GM12878 (cell line): ENCODE results near the gene S100A9. TPM values are rescaled to one million over a fixed set of nuclear protein-coding genes. Genes with fewer than 3 reads are reported as not detected.

ENCODE experiments used
- ATAC-seq: fragments of 200-7000 bp; cut with Tn5 transposase; 3 replicates; pipeline ENCODE4 v1.9.1; 2020; ENCODE audit warnings: mild to moderate bottlenecking, moderate library complexity
- BruUV-seq: library from RNA; stranded (reverse); fragments of 400-500 nt; replicated peaks from 2 replicates; lab custom pipeline; 2021; lab: Mats Ljungman, UMichigan
- CTCF ChIA-PET: fragments of 300-600 bp; sonication (Branson Sonifier 250); formaldehyde crosslinking; extraction: SDS; loops from one replicate; lab custom pipeline; 2021; ENCODE audit warnings: inconsistent platforms; lab: Yijun Ruan, JAX
- POLR2A ChIA-PET: fragments of 350-600 bp; formaldehyde crosslinking; extraction: SDS; loops from one replicate; lab custom pipeline; 2021; ENCODE audit warnings: inconsistent platforms; lab: Charles Lee
- RAD21 ChIA-PET: fragments of 300-600 bp; sonication (Branson Sonifier 250); formaldehyde crosslinking; loops from one replicate; lab custom pipeline; 2023; ENCODE audit warnings: antibody characterized with exemption; ENCODE audit not compliant: unreplicated experiment; lab: Charles Lee
- SMC1A ChIA-PET: fragments of 300-600 bp; sonication (Branson Sonifier 250); formaldehyde crosslinking; loops from one replicate; lab custom pipeline; 2023; ENCODE audit not compliant: unreplicated experiment, uncharacterized antibody; lab: Charles Lee
- DNase-seq: peaks from one replicate; pipeline ENCODE4 v3.0.0-alpha.2; 2011; ENCODE audit warnings: low read depth, low spot score
- FAIRE-seq: peaks from 3 replicates; lab custom pipeline; 2011; peaks lifted over from hg19 to GRCh38; lab: Jason Lieb, UNC
- H2AFZ ChIP-seq: 2 replicates; pipeline ENCODE4 v1.6.0; 2011; ENCODE audit warnings: low read depth, low read length, control low read depth; ENCODE audit not compliant: control insufficient read depth
- H3K27ac ChIP-seq: 2 replicates; pipeline ENCODE4 v1.5.1; 2011; ENCODE audit warnings: control low read depth; ENCODE audit not compliant: control insufficient read depth, insufficient read depth
- H3K27me3 ChIP-seq, 2 experiments: replicated peaks in 1 of 2; 2 replicates each; pipeline versions ENCODE4 v1.6.0 to v1.6.1; 2011; ENCODE audit warnings: low read length in 1 of 2; ENCODE audit not compliant: control insufficient read depth in 2 of 2, insufficient read depth in 2 of 2
- H3K36me3 ChIP-seq, 2 experiments: 2 replicates each; pipeline ENCODE4 v1.5.1; 2011; ENCODE audit warnings: low read length in 1 of 2; ENCODE audit not compliant: control insufficient read depth in 2 of 2, insufficient read depth in 2 of 2
- H3K4me1 ChIP-seq: 2 replicates; pipeline ENCODE4 v1.6.1; 2011; ENCODE audit warnings: mild to moderate bottlenecking, low read length, moderate library complexity, mixed read lengths; ENCODE audit not compliant: control insufficient read depth, insufficient read depth
- H3K4me2 ChIP-seq: 2 replicates; pipeline ENCODE4 v1.6.0; 2011; ENCODE audit warnings: control low read depth; ENCODE audit not compliant: control insufficient read depth, insufficient read depth
- H3K4me3 ChIP-seq: fragments of 200-600 bp; sonication (generic); 2 replicates; pipeline ENCODE4 v1.5.1; 2016
- H3K79me2 ChIP-seq: 2 replicates; pipeline ENCODE4 v1.6.0; 2011; ENCODE audit warnings: low read length; ENCODE audit not compliant: control insufficient read depth, insufficient read depth
- H3K9ac ChIP-seq: 2 replicates; pipeline ENCODE4 v1.8.0; 2011; ENCODE audit warnings: low read length, control low read depth, mixed read lengths; ENCODE audit not compliant: control insufficient read depth, insufficient read depth
- H3K9me3 ChIP-seq: replicated peaks from 3 replicates; pipeline ENCODE4 v1.5.1; 2011; ENCODE audit warnings: mild to moderate bottlenecking, low read length; ENCODE audit not compliant: control insufficient read depth, insufficient read depth
- H4K20me1 ChIP-seq: 2 replicates; pipeline ENCODE4 v1.6.0; 2011; ENCODE audit not compliant: control insufficient read depth, insufficient read depth
- CUX1 ChIP-seq: IDR thresholded peaks from 2 replicates; pipeline ENCODE4 v1.6.1; 2012; ENCODE audit warnings: improper control_type of control experiment, low read depth, low read length; ENCODE audit not compliant: insufficient replicate concordance
- HDAC2 ChIP-seq: fragments of 200-600 bp; sonication (generic); IDR thresholded peaks from 2 replicates; pipeline ENCODE4 v1.6.1; 2017
- SIN3A ChIP-seq: IDR thresholded peaks from 2 replicates; pipeline ENCODE4 v1.6.1; 2012; ENCODE audit warnings: low read depth, low read length, improper control_type of control experiment
- SRF ChIP-seq, 2 experiments: IDR thresholded peaks; 2 replicates each; pipeline ENCODE4 v1.6.1; 2011; ENCODE audit warnings: low read depth in 2 of 2, low read length in 2 of 2, mild to moderate bottlenecking in 1 of 2, moderate library complexity in 1 of 2
- USF2 ChIP-seq: IDR thresholded peaks from 2 replicates; pipeline ENCODE4 v1.6.1; 2011; ENCODE audit warnings: low read depth, low read length, improper control_type of control experiment, borderline replicate concordance
- WGBS: methylation state at CpG from one replicate; pipeline ENCODE4 v1.1.6; 2016; ENCODE audit warnings: low lambda C conversion rate; ENCODE audit not compliant: insufficient replicate concordance, insufficient coverage; ENCODE audit errors: missing lambda C conversion rate; 5-methylcytosine and 5-hydroxymethylcytosine counted together
- in situ Hi-C: fragments of 300-500 bp; cut with MboI; formaldehyde crosslinking; loops from 9 replicates; pipeline ENCODE4 v1.14.3; 2018; ENCODE audit warnings: mixed read lengths
- intact Hi-C: fragments of 100-400 bp; cut with micrococcal nuclease; formaldehyde crosslinking; loops from one replicate; pipeline ENCODE4 v1.14.2; 2022; ENCODE audit not compliant: unreplicated experiment
- polyA plus RNA-seq, 11 experiments: library from polyadenylated mRNA; depleted of rRNA in 4 of 11; unstranded in 6 of 11; stranded (reverse) in 5 of 11; fragments of >200 nt; fragmentation: Nextera tagmentation in 4 of 11; fragmentation: Illumina TruSeq in 1 of 11; extraction: Ambion mirVana in 4 of 11; extraction: Trizol in 1 of 11; gene quantifications; 1 replicate in 1 of 11; 2 replicates in 10 of 11; pipeline versions ENCODE4 v1.2.1 to v1.2.3, GENCODE V29; 2011 to 2016; ENCODE audit warnings: inconsistent platforms in 2 of 11, missing spikeins in 2 of 11, low read depth in 1 of 11
- total RNA-seq, 4 experiments: library from RNA; depleted of rRNA in 3 of 4; stranded (reverse); fragments of >200 nt in 3 of 4; fragmentation: Illumina TruSeq in 1 of 4; extraction: Trizol in 1 of 4; gene quantifications; 2 replicates each; pipeline versions ENCODE4 v1.2.1 to v1.2.3, GENCODE V29; 2013 to 2021

S100A9 gene
- total and polyA plus RNA-seq, 10 of the 15 experiments (the other 5 are each of a cell fraction or from before 2014, with no cell fraction given): 0.22 to 1.7 (median 0.49) TPM; not detected in 3

GRCh38 chr1:153389401-153389800 is 31.7 kb downstream of the S100A9 start:
- ATAC-seq: no peak

GRCh38 chr1:153389973-153390879 is 32.6 kb downstream of the S100A9 start:
- Histone ChIP-seq H3K9ac (no peak overlapping the region), H3K27me3 (peaks cover 1 to 2% of the 10 kb centered on the region in 2 experiments; a peak in 1 of 4 replicates), H4K20me1 (no peaks in the 10 kb centered on the region), H3K4me1 (no peaks in the 10 kb centered on the region), H2AFZ (no peak overlapping the region), H3K36me3 (no peaks in the 10 kb centered on the region), H3K79me2 (no peaks in the 10 kb centered on the region), H3K4me3 (no peak overlapping the region), H3K4me2 (no peak overlapping the region), H3K27ac (no peak overlapping the region), H3K9me3 (no peaks in the 10 kb centered on the region)
- no peak for FAIRE-seq
- no peak for DNase-seq
- CTCF ChIA-PET: interaction anchor here (0.6 kb wide), 1 partner anchor 105 kb away, joined by 3 read pairs; no protein-coding TSS in a partner anchor
- RAD21 ChIA-PET: no interaction called here
- POLR2A ChIA-PET: no interaction called here
- SMC1A ChIA-PET: no interaction called here
- ATAC-seq: no peak
- WGBS: 7% methylated on average over 17 of the region's 17 CpGs
- intact Hi-C loops (no loop called here), in situ Hi-C loops (no loop called here)
- no TSS peak for BruUV-seq
- TF ChIP-seq SRF (IDR thresholded peaks at IDR 0.05; ENCODE audit: low read depth in 2 of 2, low read length in 2 of 2) (no peak), USF2 (no peak), HDAC2 (no peak), CUX1 (no peak)

More at GRCh38 chr1:153389401-153389800, 31.7 kb downstream of the S100A9 start:
- FAIRE-seq (no peak), DNase-seq (no peak)
- intact Hi-C loops: no loop called here
- no peak for TF ChIP-seq SIN3A
- Histone ChIP-seq H3K27me3 (peaks cover 0 to 2% of the 10 kb centered on the region in 2 experiments; a peak in 1 of 4 replicates), H4K20me1 (no peaks in the 10 kb centered on the region), H2AFZ (no peak overlapping the region), H3K4me3 (no peak overlapping the region), H3K9ac (no peak overlapping the region), H3K4me2 (no peak overlapping the region), H3K79me2 (no peaks in the 10 kb centered on the region), H3K27ac (no peak overlapping the region), H3K36me3 (no peaks in the 10 kb centered on the region), H3K4me1 (no peaks in the 10 kb centered on the region), H3K9me3 (no peaks in the 10 kb centered on the region)
- ChIA-PET RAD21 (no interaction called here), SMC1A (no interaction called here), POLR2A (no interaction called here), CTCF (no interaction called here)
- no TSS peak for BruUV-seq
- WGBS: 0% methylated on average over 1 of the region's 1 CpG
- in situ Hi-C loops: no loop called here
